Measurements from ENCODE around the gene KIAA1549.
"Not testable (repeated sequence)": the region's sequence is repeated elsewhere in the genome, so short reads cannot be mapped to it uniquely, and the experiment has no call there.

Gene KIAA1549

DNA sequence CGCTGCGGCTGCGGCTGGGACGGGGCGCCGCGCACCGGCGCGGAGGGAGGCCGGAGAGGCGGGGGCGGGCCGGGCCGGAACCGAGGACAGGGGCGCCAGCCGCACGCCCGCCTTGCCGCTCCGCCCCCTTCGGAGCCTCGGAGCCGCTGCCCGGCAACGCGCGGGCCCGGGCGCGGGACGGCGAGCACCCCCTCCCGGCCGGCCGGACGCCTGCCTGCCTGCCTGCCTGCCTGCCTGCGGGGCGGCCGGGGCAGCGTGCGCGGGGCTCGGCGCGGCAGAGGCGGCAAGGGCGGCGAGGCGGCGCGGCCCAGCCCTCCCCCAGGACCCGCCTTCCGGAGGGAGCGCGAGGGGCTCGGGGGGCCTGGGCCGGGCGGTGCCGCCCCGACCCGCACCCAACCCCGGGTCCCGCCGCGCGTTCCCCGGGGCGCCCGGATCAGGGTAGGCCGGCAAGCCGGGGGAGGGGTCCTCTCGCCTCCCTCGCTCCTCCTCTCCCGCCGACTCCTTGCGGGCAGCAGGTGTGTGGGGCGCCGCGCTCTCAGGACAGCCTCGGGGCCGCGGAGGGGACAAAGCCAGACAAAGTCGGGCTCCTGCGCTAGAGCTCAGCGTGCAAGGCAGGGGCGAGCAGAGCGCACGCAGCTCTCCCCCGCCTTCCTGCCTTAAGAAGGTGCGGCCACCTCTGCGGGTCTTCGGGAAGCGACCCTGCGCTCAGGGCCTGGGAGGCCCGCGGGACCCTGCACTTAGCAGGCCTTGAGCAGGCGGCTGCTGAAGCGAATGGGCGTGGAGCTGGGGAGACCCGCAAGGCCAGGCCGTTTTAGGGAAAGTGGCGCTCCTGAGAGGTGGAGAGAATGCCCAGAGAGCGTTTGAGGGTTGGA is at the start of gene KIAA1549:
KIAA1549 (minus strand) TSS at position 58 of the 872 bp plus-strand sequence. CDS start 120 bp downstream, outside the sequence.
- peak; percentile 7 for DNase-seq

DNA sequence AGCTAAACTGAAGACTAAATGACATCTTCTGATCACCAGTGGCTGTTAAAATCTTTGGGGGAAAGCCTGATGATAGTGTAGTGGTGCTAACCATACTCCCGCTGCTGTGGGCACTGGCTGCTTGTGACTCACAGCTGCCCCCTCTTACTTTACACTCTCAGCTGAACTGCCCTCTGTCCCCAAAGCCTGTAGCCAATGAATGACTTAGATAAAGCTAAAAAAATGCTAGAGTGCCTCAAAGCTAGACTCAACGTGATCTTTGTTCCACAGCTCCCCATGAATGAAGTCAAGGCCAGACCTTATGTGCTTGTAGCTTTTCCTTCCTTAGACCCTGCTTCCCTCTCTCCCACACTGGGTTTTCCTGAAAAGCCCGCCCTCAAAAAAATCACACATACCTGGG is 48.2 kb upstream of the KIAA1549 start:
- no peak for DNase-seq

DNA sequence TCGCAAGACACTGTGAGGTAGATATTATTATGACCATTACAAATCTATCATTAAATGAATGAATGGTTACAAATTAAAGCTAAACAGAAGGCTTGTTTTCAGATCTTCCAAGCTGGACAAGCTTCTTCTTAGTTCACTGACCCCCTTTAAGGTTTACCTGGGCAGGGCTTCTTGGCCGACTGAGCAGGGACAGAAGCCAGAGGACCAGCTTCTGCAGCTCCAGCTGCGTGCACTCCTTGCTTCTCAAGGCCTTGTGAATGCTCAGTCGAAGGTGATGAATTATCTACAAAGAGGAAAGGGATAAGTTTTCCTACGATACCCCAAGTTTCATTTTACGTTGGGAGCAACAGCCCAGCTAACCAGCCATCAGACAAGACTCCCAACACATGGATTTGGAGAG is 45.4 kb upstream of the KIAA1549 start:
- DNase-seq = no peak

DNA sequence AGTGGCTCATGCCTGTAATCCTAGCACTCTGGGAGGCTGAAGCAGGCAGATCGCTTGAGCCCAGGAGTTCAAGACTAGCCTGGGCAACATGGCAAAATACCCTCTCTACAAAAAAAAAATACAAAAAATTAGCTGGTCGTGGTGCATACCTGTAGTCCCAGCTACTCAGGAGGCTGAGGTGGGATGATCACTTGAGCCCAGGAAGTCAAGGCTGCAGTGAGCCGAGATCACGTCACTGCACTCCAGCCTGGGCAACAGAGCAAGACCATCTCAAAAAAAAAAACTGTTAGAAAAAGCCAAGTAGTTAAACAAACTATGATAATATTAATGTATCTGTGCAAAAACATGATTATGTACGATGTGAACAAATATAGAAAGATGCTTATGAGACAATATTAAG is 44.7 kb upstream of the KIAA1549 start:
- not testable (repeated sequence) for DNase-seq

DNA sequence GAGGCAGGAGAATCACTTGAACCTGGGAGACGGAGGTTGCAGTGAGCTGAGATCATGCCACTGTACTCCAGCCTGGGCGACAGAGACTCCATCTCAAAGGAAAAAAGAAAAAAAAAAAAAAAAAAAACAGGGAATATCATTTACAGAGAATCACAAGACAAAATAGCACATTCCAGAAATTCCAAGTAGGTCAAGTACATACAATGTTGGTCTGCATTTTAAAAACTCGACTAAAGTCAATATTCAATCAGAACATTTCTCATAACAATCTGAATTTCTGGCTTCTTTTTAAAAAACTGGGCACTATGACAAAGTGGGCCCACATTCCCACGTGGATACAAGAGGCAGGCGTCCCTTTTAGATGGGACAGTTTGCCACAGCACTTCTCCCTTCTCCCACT is 41.9 kb upstream of the KIAA1549 start:
- DNase-seq = no peak

DNA sequence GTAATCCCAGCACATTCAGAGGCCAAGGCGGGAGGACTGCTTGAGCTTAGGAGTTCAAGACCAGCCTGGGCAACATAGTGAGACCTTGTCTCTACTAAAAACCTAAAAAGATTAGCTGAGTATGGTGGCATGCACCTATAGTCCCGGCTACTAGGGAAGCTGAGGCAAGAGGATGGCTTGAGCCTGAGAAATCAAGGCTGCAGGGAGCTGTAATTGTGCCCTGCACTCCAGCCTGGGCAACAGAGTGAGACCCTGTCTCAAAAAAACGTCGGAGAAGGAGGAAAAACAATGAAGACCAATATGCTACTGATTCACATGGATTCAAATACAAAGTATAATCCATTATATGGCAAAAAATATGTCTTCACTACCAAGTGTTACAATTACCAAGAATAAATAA is 41.1 kb upstream of the KIAA1549 start:
- no peak for DNase-seq

DNA sequence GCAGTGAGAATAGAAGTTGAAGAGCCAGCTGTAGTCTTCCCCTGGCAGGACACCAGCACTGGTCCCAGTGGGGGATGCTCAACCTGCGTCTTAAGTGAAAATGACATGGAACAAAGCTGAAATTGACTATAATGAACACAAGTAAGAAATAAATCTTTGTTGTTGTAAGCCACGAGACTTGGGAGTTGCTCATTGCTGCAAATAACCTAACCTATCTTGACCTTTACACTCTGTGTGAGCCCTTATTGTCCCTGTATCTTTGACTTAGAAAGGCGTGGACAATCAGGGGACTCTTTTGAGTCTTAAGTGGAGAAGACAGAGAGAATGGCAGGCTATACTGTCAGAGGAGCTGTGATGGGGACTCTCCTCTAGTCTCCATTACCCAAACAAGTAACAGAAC is 37.7 kb upstream of the KIAA1549 start:
- no peak for DNase-seq

DNA sequence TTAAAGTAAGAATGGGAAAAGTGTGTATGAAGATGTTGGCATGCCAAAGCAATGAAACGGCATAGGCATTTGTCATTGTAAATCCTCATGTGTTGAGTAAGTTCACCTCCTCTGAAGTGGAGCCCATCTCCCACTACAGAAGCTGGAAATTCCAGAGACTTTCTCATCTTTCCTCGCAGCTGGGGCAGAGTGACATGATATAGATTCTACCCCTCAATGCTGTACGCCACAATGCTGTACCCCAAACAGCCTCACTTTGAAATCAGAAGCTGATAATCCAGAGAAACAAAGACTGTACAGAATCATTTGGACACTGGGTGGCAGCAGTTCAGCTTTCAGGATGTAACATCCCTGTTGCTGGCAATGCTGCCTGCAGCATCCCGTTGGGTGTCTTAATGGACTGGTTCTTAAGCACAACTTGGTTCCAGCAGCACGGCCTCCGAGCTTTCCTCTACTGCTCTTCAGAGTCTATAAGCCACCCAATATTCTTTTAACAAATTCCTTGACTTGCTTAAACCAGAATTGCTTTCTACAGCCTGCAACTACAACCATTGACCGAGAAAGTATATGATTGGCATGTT is 35.8 kb upstream of the KIAA1549 start:
- peak; percentile 45 to 68 for DNase-seq

DNA sequence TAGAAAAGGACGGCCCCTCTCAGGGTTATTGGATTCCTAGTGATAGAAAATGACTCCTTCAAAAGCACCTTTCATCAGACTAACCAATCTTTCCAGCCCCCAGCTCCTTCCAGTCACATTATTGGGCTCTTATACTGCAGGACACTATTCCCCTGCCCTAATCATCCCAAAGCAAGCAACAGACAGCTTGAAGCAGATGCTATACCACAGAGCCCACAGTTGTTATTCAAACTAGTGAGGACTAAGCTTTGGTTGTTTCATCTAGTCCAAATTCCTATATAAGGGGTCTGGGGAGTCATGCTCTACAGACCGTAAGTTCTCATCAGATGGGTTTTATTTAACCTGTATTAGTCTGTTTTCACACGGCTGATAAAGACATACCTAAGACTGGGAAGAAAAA is 30.2 kb upstream of the KIAA1549 start:
- no peak for DNase-seq

DNA sequence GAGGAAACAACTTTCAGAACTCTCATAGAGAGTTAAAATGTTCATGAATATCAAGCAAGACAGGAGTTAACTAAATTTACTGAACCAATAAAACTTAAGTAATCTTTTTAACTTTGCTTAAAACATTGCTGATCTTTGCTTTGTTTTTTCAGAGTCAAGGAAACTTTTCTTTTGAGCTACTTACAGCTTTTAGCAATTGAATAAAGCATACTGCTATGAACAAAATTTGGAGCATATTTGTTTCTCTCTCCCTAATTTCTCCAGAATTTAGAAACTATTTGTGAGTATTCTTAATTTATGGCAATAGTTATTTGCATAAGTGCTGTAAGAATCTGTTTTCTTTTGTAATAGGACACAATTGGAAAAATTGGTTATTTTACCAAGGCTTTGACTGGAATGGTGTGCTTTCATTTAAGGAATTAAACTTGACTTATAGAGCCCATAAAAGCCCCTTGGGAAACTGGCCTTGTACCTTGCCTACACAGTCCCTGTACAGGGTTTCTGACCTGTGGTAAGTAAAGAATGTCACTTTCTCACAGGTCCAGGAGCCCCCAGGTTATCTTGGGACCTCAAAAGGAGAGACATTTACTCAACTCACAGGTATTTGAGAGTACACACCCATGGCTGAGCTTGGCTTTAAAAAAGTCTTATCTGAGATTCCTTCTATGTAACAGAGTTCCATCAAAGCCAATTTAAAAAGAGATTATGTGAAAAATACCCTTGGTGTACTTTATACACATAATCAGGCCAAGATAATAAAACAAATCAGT is 23.3 kb upstream of the KIAA1549 start:
- DNase-seq = no peak

DNA sequence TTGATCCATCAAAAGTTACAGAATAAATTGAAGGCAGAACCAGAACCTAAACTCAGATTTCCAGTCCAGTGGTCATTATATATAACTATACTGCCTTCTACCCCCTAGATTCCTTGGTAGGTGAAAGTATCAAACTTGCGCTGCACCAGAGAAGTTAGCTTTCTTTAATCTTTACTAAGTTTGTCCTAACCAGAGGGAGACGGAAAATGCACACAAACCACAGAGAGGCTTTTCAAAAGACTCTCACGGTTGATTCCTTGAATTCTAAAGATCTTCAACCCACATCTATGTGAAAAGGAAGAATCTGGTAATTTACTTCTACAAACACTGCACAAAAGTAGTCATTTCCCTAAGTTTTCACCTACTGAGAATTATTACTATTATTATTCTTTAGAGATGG is 18.2 kb upstream of the KIAA1549 start:
- no peak for DNase-seq

DNA sequence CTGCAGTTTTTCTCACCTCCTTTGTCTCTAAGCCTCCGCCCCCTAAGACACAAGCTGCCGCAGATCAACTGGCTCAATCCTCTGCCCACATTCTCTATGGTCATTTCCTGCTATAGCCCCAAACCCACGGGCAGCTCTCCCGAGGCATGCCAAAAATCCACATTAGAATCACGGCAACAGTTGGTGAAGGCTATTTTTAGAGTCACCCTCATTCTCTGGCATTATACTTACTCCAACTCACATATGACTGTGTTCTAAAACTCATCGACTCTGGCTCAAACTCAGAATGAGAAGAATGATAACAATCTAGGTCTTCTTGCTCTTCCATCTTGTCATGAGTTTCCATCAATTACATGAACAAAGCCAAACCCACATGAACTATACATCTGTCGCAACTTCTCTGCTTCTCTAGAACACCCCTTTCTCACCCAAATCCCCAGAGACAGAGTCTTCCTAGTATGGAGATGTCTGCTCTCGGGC is 10.9 kb upstream of the KIAA1549 start:
- DNase-seq = no peak

DNA sequence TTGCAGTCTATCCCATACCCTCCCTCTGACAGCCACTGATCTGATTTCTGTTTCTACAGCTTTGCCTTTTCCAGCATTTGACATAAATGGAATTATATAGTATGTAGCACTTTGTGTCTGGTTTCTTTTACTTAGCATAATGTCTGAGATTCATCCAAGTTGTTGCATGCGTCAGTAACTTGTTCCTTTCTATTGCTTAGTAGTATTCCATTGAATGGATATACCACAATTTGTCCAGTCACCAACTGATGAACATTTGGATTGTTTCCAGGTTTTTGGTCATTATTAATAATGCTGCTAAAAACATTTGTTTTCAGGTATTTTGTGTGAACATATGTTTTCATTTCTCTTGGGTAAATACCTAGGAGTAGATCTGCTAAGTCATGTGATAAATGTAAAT is 6.5 kb upstream of the KIAA1549 start:
- DNase-seq = no peak

DNA sequence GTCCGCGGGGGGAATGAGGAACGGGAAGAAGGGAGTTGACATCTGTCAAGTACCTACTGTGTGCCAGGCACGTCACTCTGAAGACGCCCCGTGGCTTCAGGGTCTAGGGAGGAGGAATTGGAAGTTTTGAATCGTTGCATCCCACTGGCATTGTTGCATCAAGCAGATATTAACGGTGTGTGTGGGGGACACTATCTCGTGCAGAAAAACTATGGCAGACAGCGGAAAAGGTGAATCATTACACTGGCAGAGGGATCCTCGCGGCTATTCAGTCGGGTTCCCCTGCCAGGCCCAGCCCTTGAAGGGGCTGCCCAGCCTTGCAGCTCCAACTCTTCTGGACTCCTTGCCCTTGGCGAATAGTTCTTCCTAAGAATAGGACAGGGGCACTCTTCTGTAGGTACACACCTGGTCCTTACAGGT is 1.0 kb upstream of the KIAA1549 start:
- no peak for DNase-seq

DNA sequence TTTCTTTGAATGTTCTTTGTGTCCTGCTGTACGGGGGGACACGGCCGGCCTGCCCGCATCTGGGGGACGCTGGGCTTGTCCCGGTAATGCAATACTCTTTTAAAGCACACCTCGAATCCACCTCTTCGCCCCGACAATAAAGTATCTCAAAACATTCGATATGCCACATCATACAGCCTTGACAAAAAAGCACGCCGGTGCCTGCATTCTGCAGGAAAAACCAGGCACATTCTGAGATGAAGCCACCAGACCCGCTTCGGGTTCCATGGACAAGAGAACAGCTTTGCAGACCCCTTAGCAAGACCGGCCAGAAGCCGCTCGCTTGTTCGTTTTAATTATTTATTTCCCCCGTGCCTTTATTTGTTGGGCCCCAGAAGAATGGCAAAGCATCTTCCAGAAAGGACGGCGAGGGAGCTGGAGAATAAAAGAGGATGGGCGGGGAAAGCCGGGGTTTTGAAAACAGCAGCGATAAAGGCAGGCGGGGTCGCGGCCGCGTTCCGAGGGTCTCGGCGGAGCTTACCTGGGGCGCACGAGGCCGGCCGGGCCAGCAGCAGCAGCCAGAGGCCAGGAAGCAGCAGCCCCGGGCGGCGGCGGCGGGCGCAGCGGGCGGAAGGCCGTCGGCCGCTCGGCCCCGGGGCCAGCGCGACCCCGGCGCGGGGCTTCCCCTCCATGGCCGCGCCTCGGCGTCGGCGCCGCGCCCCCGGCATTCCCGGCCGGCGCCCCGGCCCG is 462 bp downstream of the KIAA1549 start:
- no peak for DNase-seq

DNA sequence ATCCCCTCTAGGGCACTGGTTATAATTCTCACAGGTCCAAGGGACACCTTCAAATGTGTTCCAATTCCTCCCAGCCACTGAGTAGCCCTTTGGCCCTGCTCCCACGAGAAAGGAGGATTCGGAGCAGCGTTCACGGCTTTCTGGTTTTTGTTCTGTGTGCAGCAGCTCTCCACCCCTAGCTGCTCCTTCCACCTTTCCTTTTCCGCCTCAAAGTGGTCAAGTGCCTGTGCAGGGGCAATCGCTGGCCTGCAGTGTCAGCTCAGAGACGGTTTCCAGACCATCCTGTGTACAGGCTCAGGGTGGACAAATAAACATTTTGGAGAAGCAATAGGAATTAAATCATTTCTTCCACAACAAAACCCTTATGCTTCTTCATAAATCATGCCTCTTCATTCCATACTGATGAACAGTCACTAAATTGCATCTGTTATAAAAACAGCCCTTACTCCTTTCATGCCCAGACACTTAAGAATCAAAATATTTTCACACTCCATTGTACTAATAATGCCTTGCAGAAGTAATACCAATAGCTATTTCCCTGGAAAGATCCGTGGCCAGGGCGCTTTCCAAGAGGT is 1.1 kb downstream of the KIAA1549 start:
- no peak for DNase-seq

DNA sequence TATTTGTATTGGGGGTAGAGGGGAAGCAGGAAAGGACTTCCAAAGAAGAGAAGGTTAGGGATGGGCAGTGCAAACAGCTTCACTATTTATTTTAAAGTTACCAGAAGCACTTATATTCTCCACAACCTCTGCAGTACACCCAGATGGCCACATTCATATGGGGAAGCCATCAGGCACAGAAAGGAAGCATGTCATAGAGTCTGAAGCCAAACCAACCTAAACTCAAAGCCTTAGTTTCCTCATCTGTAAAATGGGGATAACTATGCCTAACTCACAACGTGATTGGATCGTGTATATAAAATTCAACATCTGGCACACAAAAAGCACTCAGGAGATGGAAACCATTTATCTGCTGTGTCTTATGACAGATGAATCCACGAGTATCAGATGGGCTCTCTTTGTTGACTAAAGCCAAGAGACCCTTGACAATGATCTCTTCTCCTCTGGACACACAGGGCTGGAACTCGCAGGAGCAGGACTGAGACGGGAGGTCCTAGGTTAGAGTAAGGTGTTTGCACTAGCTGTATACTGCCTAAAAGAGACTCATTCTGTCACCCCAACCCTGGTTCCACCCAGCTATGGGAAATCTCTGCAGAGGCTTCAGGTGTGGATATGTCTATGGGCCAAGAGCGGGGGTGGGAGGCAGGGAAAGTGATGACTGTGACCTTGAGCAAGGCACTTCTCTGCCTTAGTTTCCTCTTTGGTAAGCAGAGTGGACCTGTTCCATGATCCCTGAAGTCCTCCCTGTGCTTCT is 1.8 kb downstream of the KIAA1549 start:
- no peak for DNase-seq

DNA sequence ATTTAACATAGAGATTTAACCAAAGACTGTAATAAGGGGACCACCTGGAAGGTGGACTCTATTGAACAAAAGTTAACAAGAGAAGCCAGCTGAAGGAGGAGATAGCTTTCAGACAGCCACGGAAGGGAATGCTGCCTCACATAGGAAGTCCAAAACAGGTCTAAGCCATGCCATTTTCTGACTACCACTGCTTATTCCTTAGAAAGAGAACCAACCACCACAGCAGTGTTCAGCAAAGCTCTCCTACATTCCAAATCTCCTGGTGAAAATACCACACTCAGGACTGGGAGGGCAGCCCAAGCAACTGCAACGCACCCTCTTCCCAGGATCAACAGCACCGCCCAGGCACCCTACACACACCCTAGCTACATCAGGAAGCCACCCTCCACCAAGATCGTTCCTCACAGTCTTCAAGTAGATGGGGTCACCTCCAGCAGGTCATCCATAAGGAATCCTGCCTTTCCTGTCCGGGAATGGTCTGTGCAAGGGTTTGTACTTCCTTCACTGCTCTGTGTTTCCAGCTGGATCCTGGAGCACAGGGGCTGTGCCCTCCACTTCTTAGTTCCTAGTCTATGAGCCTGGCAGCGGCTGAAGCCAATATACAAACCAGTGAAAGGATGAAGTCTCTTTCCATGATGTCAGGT is 2.5 kb downstream of the KIAA1549 start:
- no peak for DNase-seq

DNA sequence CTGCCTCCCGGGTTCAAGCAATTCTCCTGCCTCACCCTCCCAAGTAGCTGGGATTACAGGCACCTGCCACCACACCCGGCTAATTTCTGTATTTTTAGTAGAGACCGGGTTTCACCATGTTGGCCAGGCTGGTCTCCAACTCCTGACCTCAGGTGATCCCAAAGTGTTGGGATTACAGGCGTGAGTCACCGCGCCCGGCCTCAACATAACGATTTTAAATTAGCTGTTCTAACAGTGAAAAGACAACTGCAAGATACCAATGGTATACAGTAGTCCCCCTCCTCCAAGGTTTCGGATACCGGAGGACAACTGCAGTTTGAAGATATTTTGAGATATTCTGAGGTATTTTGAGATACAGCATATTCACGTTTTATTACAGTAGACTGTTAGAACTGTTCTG is 5.0 kb downstream of the KIAA1549 start:
- not testable (repeated sequence) for DNase-seq

DNA sequence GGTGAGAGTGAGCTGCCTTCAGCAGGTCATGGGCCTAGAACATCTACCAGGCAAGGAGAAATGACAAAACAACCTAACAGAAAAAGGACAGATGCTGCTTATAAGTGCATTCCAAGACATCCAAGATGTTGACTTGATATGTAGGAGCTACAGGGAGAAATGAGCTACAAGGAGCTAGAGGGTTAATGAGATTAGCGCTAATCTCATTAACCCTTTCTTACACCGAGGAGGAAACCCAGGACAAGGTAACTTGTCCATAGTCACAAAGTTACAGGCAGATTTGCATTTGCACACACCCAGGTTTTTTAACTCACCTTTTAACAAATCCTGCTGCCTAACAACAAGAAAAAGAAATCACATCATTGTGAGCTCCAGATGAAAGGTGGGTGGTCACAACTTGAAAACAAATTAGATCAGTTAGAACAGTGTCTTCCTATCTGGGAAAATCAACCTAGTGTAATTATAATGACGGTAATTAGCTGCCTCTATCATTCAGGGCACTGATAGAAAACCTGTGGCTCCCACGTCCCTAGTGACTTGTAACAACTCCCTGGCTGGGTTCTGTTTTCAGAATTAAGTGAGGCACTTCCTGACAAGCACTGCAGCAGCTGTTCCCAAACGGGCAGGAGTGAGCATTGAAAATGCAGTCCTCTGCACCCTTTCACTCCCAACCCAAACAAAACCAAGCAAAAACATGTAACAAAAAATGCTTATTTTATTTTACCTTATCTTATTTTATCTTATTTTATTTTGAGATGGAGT is 5.7 kb downstream of the KIAA1549 start:
- DNase-seq = no peak

All from AML-193 (cell line).